HG03039 (cell line): ENCODE results near the gene SH2B2.

Experiments
- ATAC-seq: cut with Tn5 transposase; IDR thresholded peaks from one replicate; pipeline ENCODE4 v1.9.1; 2021; ENCODE audit warnings: mild to moderate bottlenecking, moderate library complexity; ENCODE audit not compliant: unreplicated experiment

Gene SH2B2

DNA sequence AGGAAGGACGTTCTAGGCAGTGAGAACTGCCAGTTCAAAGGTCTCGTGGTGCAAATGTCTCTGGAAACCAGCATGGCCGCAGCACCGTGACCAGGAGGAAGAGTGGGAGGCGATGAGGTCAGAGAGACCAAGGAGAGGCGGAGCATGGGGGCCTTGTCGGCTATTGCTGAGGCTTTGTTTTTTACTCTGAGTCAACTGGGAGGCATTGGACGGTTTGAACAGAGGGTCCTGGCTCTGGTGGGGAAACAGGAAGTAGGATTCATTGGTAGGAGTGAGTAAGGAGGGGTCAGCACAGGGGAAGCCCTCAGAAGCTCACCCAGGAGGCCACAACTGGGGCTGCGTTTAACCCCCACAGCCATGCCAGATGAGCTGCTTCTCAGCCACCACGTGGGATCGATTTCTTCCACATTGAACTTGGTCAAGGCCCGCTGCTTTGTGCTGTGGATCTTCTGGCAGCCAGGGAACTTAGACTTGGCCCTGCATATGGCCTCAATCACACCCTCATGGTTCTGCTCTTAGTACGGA is 22.2 kb upstream of the SH2B2 start:
- ATAC-seq: no peak

DNA sequence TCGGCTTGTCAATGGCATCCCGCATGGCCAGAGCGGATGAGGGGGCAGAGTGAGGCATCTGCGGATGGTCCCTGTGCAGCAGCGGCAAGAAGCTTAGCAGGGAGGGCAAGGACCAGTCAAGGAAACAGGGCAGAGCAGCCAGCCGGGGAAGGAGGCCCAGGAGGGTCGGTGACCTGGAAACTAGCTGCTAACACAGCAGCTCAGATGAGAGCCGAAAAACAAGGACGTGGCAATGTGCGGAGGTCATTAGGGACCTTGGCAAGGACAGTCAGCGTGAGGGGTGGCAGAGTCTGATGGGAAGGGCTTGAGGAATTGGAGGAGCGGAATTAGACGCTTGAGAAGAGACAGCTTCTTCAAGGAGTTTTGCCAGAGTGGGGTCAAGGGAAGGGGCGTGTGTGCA is 20.1 kb upstream of the SH2B2 start:
- ATAC-seq: no peak

DNA sequence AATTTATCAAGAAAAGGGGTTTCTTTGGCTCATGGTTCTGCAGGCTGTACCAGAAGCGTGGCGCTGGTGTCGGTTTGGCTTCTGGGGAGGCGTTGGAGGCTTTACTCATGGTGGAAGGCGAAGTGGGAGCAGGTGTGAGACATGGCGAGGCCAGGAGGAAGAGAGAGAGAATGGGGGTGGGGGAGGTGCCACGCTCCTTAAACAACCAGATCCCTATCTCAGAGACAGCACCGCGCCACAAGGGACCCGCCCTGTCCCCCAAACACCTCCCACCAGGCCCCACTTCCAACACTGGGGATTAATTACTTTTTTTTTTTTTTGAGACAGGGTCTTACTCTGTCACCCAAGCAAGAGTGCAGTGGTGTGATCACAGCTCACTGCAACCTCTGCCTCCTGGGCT is 18.0 kb upstream of the SH2B2 start:
- ATAC-seq: no peak

DNA sequence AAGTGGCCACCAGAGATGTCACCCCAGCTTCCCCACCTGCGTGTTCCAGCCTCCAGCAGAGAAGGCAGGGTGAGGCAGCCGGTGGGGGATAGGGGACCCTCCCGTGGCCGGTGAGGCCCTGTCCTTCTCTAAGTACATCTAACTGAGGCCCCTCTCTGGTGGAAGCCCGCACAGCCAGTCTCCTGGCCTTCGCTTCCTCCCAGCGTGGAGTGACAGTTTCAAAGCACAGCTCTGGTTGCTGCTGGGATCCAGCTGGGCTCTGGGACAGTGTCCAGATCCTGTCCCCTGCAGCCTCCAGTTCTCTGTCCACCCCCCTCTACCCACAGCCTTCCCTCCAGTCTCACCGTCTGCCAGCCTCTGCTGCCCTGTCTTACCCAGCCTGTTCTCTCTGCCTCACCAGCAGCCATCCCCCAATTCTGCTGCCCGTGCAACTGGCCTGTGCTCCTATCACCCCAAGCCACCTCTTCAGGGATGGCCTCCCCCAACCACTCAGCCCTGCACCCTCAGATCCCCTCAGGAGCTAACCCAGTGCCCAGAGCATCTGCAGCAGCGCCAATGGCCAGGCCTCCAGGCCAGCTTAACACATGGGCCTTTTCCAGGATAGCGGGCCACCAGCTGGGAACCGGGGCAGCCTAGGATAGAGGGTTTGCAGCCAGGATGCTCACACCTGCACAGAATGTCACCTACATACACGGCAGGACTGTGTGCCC is 16.3 kb upstream of the SH2B2 start:
- no peak for ATAC-seq

DNA sequence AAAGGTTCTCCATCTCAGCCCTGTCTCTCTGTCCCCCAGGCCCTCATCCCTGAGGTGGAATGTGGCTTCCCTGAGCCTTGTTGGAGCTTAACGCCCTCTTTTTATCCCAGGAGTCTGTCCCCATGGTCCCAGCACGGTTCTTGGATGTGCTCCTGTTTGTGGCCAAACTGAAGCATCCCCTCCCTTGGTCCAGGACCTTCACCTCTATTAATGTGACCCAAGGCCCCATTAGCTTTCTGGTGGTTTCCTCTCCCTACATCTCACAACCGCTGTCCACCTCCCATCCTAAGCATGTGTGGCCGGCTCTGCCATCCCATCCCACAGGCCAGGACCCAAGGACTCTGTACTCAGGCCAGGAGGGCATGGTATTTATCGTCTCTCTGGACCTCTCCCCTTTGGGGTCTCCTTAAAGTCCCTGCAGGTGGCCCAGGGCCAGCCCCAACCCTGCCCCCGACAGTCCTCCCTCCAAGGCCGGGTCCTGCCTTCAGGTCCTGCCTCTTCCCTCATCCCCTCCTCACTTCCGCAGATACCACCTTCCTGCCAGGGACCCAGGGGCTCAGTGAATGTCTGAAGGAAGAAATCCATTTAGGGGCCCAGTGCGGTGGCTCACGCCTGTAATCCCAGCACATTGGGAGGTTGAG is 15.4 kb upstream of the SH2B2 start:
- ATAC-seq: no peak

DNA sequence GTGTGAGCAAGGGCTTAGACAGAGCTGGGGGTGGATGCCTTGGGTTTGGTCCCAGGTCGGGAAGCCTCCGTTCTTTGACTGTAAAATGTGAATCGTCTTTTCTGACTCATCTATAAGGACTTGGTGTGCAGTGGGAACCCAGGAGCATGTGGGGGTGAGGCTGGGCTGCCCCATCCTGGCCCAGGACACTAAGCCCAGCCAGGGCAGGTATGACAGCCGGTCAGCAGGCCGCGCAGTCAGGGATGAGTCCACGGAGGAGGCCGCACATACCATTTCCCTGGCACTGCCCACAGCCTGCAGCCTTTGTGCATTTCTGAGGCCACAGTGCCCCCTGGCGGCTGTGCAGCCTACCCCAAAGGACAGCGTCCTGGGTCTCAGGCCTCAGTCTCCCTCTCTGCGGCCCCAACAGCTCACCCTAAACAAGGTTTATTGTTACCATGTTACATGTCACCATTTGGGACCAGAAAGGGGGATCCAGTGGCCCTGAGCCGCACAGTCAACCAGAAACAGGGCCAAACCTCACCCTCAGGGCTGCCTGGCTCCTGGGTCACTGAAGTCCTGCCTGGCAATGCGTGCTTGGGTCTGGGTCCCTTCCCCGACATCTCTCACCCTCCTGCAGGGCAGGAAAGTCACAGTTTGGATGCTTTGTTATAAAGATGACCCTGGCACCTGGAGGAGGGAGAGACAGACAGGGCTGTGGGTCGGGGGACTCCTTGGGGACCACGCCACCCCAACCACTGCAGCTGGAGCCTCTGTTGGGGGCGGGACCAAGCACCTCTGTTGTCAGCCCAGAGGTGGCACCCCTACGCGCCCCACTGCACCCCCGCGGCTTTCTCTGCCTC is 14.4 kb upstream of the SH2B2 start:
- ATAC-seq: no peak

DNA sequence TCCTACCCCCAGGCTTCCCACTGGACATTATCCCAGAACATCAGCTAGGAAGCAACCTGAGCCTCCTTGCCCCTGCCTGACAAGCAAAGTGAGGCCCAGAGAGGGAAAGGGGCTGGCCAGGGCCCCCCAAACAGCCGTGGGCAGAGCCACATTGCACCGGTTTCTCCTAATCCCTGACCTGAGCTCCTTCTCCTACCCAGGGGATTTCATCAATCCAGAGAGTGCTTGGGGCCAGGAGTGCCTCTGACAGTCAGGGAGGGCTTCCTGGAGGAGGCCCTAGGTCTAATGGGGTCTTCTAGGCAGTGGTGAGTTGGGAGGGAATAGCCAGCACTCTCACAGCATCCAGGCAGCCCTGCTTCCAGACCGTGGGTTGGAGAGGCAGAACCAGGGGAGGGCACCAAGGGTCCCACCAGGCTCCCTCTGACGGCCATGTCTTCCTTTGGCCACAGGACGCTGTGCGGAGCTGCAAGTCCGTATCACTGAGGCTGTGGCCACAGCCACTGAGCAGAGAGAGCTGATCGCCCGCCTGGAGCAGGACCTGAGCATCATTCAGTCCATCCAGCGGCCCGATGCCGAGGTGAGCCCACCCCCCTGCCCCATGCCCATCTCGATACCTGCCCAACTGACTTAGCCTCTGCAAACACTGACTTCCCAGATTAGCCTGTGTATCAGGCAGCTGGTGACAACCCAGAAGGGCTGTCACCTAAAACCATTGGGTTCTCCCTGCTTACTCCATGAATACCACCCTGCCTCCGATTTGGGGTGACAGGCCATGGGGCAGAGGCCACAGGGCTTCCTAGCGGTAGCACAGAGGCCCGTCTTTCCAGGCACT is 13.5 kb upstream of the SH2B2 start:
- no peak for ATAC-seq

DNA sequence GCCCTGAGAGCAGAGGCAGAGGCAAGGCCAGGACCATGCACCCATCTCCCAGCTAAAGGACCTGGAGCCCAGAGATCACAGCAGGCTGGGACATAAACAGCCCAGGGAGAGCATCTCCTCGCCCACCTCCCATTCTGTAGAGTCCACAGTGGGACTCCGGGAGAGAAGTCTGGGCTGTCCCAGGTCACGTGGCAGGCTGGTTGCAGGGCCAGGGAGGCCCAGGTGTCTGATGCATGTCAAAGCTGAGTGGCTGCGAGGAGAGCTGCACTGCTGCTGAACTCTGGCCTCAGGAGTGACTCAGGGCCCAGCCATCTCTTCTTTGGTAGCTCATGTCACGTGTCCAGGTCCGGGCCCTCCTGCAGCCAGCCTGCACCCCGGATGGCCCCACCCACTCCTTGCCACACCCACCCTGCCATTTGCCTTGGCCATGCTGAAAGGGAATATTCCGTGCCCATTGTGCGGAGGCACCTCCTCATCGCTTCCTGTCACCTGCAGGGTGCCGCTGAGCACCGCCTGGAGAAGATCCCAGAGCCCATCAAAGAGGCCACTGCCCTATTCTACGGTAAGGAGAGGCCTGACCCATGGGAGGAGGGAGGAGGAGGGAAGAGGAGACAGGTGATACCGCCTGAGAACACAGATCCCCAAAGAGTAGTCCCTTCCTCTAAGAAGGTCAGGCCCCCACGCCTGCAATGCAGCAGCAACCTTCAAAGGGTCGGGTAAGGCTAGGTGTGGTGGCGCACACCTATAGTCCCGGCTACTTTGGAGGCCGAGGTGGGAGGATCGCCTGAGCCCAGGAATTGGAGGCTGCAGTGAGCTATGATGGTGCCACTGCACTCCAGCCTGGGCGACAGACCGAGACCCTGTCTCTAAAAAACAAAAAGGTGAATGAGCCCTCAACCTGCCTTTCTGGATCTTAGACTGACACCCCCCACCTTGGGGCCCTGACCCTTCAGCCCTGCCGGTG is 12.6 kb upstream of the SH2B2 start:
- no peak for ATAC-seq

DNA sequence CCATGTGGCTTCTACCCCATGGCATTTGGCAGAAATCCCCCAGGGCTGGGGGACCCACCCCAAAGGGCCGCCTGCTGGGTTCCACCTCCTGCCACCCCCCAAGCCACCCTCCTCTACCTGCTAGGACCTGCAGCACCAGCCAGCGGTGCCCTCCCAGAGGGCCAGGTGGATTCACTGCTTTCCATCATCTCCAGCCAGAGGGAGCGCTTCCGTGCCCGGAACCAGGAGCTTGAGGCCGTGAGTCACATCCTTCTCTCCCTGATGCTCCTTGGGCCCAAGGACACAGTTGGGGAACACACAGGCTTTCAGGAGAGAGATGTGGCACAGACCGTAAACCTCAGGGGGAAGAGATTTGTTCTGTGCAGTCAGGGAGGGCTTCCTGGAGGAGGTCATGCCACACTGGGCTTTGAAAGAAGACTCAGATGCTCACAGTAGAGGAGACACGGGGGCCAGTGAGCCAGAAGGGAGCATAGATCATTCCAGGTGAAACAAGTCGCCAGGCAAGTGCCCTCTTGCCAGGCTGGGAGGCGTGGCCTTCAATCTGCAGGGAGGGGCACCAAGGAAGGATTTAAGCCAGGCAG is 11.5 kb upstream of the SH2B2 start:
- no peak for ATAC-seq

DNA sequence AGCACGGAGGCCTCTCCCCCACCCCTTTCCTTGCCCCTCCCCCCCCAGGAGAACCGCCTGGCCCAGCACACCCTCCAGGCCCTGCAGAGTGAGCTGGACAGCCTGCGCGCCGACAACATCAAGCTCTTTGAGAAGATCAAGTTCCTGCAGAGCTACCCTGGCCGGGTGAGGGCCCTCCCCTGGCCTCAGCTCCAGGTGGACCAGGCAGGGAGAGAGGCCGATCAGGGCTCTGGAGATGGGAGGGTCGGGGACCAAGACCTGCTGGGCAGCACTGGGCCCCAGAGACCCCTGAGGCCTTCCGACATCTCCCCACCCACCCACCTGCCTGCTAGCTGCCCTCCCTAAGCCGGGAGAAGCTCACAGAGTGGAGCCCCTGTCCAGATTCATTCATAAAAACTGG is 8.8 kb upstream of the SH2B2 start:
- ATAC-seq: no peak

DNA sequence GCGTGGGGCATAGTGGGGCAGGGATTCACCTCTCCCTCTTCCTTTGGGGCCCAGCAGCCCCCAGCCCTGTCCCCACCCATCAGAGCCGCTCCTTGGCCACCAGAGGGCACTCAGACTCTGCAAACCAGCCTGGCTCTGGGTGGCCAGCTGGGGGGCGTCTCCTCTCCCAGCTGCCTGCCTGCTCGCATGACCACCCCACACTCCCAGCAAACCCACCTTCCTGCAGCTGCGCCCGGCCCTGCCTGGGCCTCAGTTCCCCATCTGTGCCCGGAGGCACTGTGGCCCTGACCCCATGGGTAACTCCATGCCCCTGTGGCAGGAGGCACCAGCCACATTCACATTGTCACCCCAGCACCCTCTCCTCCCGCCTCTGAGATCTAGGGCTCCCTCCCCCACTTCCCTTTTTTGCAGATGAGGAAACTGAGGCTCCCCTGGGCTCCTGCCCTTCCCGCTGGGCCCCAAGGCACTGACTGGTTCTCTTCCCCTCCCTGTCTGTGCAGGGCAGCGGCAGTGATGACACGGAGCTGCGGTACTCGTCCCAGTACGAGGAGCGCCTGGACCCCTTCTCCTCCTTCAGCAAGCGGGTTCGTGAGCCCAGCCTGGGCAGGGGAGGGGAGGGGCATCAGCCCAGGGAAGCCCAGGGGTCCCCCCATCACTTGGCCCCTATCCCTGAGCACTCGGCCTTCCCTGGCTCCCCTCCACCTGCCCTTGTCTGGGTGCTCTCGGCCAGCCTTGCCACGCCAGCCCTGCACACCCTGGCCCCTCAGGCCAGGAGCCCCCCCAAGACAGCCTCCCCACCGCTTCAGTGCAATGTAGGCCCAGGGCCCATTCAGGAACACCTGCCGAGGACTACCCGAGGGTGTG is 6.9 kb upstream of the SH2B2 start:
- peak; percentile 74 for ATAC-seq

DNA sequence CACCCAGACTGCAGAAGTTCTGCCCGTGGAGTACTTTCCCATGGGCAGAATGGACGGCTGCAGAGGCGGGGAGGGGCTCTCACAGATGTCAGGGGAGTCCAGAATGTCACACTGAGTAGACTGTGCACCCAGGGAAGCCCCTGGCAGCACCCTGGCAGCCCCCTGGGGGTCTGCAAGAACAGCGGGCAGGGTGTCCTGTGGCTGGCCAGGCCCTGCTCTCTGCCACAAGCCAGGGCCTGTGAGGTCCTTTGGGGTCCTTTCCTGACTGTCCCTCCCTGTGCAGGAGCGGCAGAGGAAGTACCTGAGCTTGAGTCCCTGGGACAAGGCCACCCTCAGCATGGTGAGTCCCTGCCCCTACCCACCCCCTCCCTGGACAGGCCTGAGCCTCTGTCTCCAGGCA is 6.1 kb upstream of the SH2B2 start:
- no peak for ATAC-seq

DNA sequence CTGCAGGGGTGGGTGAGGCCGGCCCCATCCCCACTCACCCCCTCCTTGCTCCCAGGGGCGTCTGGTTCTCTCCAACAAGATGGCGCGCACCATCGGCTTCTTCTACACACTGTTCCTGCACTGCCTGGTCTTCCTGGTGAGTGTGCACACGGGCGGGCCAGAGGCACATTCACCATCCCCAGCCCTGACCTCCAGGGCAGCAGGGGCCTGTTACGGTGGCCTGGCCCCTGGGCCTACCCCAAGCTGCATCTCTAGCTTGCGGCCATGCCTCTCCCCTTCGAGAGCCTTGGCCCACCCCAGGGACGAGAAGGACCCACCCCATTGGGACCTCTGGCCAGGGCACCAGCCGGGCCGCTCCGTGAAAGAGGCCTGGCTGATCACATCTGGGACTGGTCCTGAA is 4.9 kb upstream of the SH2B2 start:
- ATAC-seq: no peak

DNA sequence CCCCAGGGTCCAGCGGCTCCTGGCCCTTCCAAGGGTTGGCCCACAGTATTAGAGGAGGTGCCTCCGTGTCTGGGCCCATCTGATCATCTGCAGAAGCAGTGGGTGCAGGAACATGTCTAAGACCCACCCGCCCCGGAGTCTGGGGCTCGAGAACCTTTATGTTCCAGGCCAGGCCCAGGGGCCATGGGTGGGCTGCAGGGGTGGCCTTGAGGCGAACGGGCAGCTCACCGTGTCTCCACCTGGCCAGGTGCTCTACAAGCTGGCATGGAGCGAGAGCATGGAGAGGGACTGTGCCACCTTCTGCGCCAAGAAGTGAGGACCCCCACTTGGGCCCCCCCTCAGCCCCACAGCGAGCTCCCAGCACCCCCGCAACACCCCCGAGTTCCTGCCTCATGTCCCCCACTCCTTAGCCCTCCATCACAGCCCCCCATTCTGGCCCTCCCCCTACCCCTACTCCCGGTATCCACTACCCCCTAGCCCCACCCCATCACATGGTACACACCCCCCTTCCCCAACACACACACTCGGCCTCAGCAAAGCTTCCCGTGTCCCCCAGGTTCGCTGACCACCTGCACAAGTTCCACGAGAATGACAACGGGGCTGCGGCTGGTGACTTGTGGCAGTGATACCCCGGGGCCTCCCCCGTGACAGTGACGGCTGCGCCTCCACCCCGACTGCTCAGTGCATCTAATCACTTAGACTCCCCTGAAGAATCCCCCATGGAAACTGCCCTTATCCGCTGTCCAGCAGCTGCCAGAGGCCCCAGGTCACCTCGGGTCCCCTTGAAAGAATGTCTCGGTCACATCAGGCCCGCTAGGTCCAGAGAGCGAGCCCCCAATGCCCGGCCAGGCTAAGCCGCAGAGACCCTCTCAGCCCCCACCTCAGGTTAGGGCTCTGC is 4.0 kb upstream of the SH2B2 start:
- ATAC-seq: no peak

DNA sequence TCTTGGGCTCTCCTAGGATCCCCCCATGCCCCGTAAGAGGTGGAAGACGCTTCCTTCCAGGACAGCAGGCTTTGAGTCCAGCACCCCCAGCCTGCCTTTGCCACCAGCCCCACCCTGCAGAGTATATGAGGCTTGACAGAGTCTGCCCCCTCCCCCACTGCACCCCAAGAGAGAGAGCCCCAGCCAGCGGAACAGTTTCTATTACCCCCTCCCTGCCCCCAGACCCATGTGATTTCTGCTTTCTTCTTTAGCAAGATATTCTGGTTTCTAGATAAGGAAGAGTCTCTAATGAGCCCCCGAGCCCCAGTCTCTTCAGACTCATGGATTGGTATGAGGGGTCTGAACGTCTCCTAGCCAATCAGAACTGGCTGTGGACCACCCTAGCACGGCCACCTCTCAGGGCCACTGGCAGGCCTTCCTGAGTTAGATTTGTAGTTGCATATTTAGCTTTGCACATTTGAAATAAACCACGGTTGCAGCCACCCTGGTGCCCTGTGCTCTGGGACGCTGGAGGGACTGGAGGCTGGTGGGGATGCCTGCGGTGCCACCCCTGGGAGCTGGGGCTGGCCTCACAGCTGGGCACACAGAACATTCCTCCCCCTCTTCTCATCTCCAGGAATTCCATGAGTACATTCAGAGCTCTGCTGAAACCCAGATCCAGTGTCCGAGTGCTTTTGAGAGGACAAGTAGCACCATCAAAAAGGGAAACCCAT is 3.0 kb upstream of the SH2B2 start:
- no peak for ATAC-seq

DNA sequence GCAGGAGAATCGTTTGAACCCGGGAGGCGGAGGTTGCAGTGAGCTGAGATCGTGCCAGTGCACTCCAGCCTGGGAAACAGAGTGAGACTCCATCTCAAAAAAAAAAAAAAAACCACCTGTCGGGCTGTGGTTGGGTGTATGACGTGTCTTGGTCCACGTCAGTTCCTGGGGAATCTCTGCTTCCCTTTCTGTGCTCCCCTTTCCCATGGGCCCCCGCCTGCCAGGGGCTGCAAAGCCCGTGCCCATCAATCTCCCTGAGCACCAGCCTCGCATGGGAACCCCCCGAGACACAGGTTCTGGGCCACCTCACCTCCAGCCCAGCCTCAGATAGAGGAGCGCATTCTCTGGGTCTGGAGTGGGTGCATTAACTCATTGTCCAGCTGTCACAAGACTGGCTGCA is 2.3 kb upstream of the SH2B2 start:
- no peak for ATAC-seq
